ENCODE data around the gene OR51M1. TPM values are rescaled to one million over a fixed set of nuclear protein-coding genes. Genes with fewer than 3 reads are reported as not detected.

OR51M1 gene
- total RNA-seq, 1 donor from 2014 or later: not detected

GRCh38 chr11:5390210-5390609 is 6.6 kb downstream of the OR51M1 start:
- no peak for DNase-seq

GRCh38 chr11:5394091-5394490 is 10.5 kb downstream of the OR51M1 start:
- DNase-seq: no peak

GRCh38 chr11:5398936-5399335 is 15.3 kb downstream of the OR51M1 start:
- no peak for DNase-seq

- DNase-seq: no peak
Measured at GRCh38 chr11:5405173-5405572, 21.6 kb downstream of the OR51M1 start.

GRCh38 chr11:5420993-5421392 is 37.4 kb downstream of the OR51M1 start:
- no peak for DNase-seq

- no peak for DNase-seq
Measured at GRCh38 chr11:5421811-5422210, 38.2 kb downstream of the OR51M1 start, which contains the start of gene OR51Q1. Gene OR51Q1, plus strand, starts transcription at chr11:5422111. Its CDS starts 90 bp downstream, at chr11:5422201.

GRCh38 chr11:5423131-5423530 is 39.5 kb downstream of the OR51M1 start:
- DNase-seq: no peak

GRCh38 chr11:5441414-5441813 is 57.8 kb downstream of the OR51M1 start, which contains the start of gene OR51I1:
Gene OR51I1, minus strand, starts transcription at chr11:5441514. Its CDS starts 0 bp downstream, at chr11:5441514.
- DNase-seq: no peak

Small RNA genes lying within 50 kb of the gene (small RNA-seq; reads per million reads assigned to genes)
- not detected for gene AC104389.3 (ENCODE audit: low replicate concordance)

Other genes starting within 250 kb of the OR51M1 start
- not detected for gene OR52A5, start 245.5 kb upstream of the OR51M1 start, total RNA-seq
- not detected for gene OR52A1, start 229.1 kb upstream of the OR51M1 start, total RNA-seq
- not detected for gene OR51V1, start 183.1 kb upstream of the OR51M1 start, total RNA-seq
- gene HBB, start 156.7 kb upstream of the OR51M1 start, total RNA-seq: 2,108 TPM
- gene HBD, start 149.3 kb upstream of the OR51M1 start, total RNA-seq: not detected
- gene HBG1, start 134.0 kb upstream of the OR51M1 start, total RNA-seq: 299 TPM
- 12,811 TPM for gene HBG2, start 129.0 kb upstream of the OR51M1 start, total RNA-seq
- gene HBE1, start 113.9 kb upstream of the OR51M1 start, total RNA-seq: 27.0 TPM
- gene OR51B4, start 81.9 kb upstream of the OR51M1 start, total RNA-seq: not detected
- gene OR51B2, start 59.5 kb upstream of the OR51M1 start, total RNA-seq: 0.59 TPM
- 0.30 TPM for gene OR51B5, start 40.3 kb upstream of the OR51M1 start, total RNA-seq
- not detected for gene OR51B6, start 32.3 kb upstream of the OR51M1 start, total RNA-seq
- not detected for gene OR51Q1, start 38.3 kb downstream of the OR51M1 start, total RNA-seq
- gene OR51I1, start 57.7 kb downstream of the OR51M1 start, total RNA-seq: 0.59 TPM
- not detected for gene OR51I2, start 65.5 kb downstream of the OR51M1 start, total RNA-seq
- gene OR52D1, start 104.9 kb downstream of the OR51M1 start, total RNA-seq: not detected
- 0.49 TPM for gene UBQLN3, start 126.1 kb downstream of the OR51M1 start, total RNA-seq
- gene UBQLNL, start 132.9 kb downstream of the OR51M1 start, total RNA-seq: 0.49 TPM
- 0.59 TPM for gene OR52H1, start 164.7 kb downstream of the OR51M1 start, total RNA-seq
- gene OR52B6, start 197.1 kb downstream of the OR51M1 start, total RNA-seq: not detected
- 1.9 TPM for gene TRIM6, start 212.8 kb downstream of the OR51M1 start, total RNA-seq
- gene TRIM34, start 241.2 kb downstream of the OR51M1 start, total RNA-seq: 5.2 TPM

All from skin of body (tissue), 3 donors.